8988T (cell line): ENCODE data around the gene CIB2.
A peak's percentile ranks its signal among the peaks of the same experiment; 100 is the strongest.
"Not testable (repeated sequence)": the region's sequence is repeated elsewhere in the genome, so short reads cannot be mapped to it uniquely, and the experiment has no call there.

Experiments used
- DNase-seq: peaks from one replicate; pipeline ENCODE4 v3.0.0; 2011

The CIB2 gene

DNA sequence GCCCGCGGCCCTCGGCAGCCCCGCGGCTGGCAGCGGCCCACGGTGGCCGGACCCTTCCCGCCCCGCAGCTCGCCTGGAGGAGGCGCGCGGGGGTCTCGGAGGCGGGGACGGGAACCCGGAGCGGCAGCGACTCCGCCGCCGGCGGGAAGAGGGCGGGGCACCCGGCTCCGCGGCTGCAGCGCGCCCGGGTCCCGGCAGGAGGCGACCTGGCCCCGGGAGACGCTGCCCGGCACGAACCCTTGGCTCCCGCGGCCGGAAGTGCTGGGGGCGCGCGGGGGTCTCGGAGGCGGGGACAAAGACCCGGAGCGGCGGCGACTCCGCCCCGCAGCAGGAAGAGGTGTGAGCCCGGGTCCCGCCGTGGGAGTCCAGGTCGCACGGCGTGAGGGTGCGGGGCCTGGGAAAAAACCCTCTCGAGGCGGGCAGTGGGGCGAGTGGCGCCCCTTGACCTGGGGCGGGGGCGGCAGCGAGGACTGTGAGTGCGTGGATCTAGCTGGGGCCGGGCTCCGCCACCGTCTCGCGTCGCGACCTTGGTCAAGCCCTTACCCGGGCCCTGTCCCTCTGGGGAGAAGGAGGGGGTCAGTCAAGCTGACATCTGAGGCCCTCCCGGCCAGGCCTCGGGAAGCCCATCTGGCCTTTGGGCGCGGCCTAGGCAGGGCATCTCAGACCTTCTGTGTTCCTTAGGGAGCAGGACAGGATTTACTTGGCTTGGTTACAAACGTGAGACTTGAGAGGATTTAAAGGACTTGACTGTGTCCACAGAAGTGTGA lies at the start of gene CIB2:
Gene CIB2 (minus strand): TSS at position 151 of the 767 bp plus-strand sequence. CDS start 230 bp downstream, outside the sequence.
- DNase-seq = peak; percentile 85

DNA sequence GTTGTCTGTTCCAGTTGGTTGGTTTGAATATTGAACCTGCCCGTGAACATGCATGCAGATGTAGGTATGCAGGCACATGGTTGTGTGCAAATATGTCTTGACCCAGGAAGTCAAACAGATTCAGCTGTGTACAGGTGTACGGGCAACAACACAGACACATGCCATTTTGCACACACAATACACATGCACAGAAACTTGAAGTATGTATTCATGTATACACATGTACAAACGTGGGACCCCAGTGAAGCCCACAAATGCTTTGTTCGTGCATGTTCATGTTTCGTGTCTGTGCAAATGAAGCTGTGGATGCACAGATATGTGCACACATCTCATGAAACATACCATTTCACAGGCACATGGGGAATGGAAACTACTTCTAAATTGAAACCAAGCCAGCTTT lies 48.7 kb upstream of the CIB2 start:
- DNase-seq = no peak

DNA sequence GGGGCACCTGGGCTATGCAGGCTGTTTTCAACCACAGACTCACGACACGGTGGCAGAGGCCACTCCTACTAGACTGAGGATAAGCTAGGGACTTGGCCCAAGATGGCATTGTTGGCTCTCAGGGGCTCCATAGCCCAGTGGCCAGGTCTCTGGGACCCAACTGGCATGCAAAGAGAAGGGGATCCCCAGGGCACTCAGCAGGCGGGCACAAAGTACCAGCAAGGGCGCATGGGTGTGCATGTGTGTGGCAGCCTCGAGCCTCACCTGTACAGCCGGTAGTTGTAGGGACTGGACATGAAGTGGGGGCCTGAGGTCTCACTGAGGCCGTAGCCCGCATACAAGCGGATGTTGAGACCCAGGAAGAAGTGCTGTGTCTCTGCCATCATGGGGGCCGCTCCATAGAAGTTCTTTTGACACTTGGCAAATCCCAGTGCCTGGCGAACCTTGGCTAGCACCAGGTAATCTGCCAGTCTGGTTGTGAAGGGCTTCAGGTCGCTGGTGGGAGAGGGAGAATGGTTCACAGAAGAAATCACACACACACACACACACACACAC lies 48.1 kb upstream of the CIB2 start:
- DNase-seq = no peak

DNA sequence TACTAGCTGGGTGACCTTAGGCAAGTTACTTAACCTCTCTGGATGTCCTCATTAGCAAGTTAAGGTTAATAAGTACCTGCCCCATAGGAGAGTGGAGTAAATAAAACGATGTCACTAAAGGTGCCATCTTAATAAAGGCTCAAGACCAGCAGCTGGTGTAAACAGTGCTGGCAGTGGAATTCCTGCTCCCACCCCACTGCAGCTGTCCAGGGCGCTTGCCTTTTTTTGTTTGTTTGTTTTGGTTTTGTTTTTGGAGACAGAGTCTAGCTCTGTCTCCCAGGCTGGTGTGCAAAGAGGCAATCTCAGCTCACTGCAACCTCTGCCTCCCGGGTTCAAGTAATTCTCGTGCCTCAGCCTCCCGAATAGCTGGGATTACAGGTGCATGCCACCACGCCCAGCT lies 46.8 kb upstream of the CIB2 start:
- no peak for DNase-seq

DNA sequence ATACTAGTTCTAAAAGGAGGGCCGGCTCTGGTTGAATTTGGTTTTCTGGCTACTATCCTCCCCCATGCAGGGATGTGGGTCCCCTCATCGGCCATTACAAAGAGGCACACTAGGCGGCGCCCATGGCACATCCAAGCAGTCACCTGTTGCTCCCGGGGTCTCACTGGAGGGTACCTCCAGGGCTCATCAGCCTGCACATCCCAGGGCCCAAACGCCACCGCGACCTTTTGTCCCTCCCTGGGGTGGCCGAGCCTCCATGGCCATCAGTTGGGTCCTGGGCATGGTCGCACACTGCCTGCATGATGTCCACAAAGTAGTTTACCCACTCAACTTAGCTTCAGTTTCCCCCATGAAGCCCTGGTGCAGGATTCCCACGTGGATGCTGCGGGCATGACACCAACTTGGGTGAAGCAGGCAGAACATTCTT lies 46.2 kb upstream of the CIB2 start:
- no peak for DNase-seq

DNA sequence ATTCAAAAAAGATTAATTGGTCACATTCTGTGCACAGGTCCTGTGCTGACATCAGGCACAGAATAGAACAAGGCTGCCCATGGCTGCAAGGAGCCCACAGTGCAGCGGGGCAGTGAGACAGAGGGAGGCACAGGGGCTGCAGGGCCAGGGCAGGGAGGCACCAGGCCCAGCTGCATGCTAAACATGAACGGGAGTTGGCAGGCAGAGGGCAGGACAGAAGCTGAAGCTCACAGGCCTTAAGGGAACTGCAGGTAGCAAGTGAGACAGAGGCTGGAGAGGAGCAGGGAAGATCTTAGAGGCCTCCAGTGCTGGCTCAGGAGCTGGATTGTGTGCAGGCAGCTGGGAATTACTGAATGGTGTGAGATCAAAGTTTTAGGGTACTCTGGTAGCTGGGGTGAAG lies 44.1 kb upstream of the CIB2 start:
- DNase-seq = no peak

DNA sequence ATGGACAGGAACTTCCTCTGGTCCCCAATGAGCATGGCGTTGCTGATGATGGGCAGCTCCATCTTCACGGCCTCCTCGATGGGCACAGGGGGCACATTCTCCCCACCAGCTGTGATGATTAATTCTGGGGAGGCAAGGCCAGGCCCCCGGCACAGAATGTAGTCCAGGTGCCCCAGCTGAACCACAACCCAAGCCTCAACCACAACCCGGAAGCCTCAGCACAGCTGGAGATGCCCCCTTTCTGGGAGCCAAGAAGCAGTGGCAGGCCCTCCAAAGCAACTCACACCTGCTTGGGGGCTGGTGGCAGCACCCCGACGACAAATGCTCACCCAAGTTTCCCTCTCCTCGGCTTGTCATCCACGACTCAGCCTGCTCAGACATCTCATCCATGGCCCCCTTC lies 43.2 kb upstream of the CIB2 start:
- DNase-seq = no peak

DNA sequence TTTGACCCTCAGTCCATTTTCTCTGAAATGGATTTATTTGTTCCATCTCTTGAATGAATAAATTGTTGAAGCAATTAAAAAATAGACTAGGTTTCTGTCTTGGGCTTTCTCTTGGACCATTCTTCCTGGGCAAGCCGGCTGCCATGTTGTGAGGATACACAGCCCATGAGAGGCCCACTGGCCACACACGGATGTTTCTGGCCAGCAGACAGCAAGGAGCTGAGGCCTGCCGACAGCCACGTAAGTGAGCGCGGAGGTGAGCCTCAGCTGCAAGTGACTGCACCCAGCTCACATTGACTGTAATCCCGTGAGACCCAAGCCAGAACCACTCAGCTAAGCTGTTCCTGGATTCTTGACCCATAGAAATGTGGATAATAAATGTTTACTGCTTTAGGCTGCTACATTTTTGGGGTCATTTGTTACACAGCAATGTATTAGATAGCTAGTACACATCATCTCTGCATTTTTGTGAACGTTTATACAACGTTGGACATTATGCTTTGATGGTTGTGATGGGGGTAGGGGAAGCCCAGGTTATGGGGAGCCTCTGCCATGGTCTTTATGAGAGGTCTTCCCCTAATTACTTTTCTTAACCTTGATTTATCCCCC lies 40.7 kb upstream of the CIB2 start:
- DNase-seq = no peak

DNA sequence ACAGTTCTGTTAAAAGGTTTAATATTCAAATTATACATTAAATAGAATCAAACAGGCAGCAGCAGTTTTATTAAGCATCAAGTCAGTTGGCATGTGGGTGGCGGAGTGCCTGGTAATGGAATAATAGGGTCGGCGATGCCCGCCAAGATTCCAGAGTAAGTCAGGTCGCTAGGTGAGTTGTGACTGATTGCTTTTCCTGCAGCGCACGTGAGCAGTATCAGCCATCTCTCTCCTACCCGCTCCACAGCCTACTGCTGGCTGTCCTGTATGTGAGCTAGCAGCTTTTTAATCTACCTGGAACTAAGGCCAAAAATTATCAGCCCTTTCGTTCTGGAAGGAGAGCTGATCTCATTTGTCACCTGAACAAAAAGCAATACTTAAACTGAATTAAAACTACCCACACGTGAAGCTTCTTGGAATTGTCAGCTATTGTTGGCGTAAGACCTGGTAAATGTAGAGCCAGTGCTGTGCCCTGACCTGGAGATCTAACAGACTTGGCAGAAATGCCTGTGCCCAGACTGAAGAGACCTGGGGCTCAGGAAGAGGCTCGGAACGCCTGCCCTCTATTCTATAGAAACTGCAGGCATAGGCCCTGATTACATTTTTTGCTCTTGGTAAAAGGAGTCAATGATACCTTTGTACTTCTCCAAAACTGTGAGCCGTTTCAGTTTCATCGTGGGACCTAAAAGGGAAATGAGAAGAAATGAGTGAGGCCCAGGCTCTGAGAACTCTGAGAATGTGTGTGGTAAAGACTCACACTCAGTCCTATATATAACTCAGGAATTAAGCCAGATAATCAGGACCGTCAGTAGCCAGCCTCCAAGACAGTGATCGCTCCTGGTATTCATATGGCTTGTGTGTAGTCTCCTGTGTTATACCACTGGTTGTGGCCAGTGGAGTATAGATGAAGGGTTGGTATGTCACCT lies 39.9 kb upstream of the CIB2 start:
- no peak for DNase-seq

DNA sequence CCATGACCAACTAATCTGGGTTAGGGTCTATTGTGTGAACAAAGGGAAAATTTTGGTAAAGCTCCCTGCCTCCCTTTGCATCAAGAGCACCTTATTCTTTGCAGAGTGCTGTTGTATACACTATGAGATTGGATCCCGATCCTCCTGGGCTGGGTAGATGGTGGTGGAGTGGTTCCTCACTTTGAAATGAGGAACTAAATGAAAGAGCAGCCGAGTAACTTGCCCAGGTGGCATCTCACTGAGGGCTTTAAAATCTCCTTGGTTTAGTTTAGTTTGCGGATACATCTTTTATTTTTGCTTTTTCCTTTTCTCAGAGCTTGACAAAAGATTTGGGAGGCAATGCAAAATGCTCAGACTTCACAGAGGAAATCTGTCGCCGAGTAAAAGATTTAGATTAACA lies 37.4 kb upstream of the CIB2 start:
- DNase-seq = no peak

DNA sequence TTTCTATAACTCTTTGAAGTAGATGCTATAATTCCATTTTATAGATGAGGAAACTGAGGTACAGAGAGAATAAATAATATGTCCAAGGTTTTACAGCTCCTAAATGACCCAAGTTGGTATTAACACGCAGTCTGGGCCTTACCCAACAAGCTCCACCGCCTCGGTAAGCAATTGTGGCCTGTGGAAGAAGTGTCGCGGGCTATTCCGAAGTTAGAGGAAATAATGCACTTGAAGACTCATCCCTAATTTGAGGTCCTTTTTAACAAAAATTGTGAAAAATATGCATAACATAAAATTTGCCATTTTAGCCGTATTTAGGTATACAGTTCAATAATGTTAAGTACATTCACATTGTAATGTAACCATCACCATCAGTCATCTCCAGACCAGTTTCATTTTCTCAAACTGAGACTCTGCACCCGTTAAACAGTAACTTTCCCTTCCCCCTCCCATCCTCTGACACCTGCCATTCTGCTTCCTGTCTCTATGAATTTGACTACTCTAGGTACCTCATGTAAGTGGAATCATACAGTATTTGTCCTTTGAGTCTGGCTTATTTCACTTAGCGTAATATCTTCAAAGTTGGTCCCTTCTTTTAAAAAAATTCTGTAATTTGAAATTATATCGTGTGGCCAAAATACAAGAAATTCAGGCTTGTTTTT lies 36.1 kb upstream of the CIB2 start:
- DNase-seq = no peak

DNA sequence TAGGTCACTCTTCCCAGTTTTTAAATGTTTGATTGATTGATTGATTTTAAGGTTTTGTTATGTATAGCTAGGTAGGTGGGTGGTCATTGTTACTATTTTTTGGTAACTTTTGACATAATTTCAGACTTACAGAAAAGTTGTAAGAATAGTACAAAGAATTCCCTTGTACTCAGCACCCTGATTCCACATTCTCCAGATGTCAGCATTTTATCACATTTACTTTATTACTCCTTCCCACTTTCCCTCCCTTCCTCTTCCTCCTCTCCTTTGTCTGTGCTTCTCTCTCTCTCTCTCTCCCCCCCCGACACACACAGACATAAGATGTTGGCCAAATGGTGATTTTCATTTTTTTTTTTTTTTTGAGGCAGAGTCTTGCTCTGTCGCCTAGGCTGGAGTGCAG lies 32.8 kb upstream of the CIB2 start:
- no peak for DNase-seq

DNA sequence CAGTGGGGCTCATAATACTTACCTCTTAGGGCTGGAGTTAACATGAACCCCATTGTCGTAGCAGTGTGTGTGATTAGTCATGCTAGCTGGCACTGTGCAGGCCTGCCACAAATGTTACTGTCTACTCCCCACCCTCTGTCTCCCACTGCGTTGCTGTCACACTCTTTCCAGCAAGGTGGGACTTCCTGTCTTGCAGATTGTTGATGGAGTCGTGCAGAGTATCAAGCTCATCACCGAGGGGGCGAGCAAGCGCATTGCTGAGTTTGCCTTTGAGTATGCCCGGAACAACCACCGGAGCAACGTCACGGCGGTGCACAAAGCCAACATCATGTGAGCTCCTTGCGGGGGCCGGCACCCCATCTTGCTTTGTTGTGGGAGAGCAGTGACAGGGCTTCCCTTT lies 30.8 kb upstream of the CIB2 start:
- DNase-seq = no peak

DNA sequence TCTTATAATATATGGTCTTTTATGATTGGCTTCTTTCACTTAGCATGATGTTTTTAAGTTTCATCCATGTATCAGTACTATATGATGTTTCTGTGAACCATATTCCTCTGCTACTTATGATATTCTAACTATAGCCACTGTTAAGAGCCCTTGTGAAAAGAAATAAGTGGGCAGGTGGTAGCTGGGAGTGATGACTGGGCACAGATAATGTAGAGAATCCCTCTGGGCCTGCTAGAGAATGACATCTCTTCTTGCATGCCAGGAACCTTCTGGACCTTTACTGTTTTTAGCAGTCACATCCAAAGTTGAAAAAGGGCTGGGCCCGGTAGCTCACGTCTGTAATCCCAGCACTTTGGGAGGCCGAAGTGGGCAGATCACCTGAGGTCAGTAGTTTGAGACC lies 28.1 kb upstream of the CIB2 start:
- no peak for DNase-seq

DNA sequence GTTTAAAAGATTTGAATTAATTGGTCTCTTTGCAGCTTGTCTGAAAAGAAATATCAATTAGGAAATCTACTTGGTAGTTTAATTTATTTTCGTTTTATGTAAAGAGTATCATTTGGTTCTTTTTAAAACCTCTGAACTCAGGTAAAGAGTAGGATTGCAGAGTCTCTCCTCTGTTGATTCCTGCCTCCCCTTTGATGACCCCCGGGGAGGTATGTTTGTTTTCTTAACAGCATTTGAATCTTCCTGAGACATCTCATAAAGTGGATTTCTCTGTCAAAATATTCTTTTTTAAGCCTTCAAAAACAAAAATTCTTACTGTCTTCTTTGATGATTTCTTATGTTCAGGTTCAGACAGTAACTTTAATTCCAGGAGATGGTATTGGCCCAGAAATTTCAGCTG lies 26.0 kb upstream of the CIB2 start:
- no peak for DNase-seq

DNA sequence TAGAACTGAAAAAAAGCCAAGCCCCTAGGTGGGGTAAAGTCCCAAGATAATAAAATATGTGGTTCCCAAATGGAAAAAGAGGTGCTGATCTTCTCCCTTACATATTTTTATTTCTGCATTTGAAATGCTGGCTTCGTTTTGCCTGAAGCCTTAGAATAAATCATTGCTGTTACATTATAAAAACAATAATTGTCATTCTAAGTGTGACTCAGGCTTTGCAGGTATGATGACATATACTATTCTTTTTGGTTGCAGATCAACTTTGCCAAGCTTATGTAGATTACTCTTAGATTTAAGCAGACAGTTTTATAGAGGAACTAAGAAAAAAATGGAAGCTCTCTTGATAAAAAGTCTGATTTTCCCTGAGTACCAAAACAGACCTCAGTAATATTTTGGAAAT lies 25.4 kb upstream of the CIB2 start:
- DNase-seq = no peak

DNA sequence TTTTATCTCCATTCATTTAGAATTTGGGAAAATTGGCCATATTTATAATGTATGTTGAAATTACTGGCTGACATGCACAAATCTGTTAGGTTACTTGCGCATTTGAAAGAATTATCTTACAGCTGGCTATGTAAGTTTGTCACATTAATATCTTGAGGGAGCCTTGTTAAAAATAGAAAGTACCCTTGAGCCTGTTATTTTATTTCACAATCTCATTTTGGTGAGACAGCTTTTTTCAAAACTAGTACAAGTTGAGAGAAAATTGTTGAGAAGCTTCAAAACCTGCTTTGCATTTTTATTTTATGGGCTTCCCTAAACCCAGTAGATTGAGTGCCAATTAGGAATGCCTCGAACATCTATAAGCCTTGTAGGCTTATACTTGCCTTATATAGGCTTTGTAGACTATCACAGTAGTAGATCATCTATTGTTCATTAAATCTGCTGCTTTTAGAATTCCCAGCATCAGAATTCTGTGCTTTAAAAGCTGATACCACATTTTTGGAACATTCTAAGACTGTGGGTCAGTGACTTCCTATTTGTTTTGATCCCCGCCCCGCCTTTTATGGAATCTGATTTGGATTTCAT lies 24.2 kb upstream of the CIB2 start:
- DNase-seq = no peak

DNA sequence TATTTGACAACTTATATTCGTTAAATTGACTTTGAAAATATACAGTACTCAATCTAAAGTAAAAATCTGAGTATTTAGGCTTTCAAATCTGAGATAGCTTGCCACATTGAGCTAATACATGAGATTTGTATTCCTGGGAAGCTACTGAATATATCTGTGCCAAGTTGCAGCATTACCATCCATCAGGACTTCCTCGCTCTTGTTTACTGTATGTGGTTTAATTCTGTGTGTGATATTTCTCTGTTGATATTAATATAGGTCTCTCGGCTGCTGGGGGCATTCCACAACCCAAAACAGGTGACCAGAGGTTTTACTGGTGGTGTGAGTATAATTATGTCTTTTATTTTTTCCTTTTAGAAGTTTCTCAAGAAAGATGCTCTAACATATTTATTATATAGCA lies 23.7 kb upstream of the CIB2 start:
- no peak for DNase-seq

DNA sequence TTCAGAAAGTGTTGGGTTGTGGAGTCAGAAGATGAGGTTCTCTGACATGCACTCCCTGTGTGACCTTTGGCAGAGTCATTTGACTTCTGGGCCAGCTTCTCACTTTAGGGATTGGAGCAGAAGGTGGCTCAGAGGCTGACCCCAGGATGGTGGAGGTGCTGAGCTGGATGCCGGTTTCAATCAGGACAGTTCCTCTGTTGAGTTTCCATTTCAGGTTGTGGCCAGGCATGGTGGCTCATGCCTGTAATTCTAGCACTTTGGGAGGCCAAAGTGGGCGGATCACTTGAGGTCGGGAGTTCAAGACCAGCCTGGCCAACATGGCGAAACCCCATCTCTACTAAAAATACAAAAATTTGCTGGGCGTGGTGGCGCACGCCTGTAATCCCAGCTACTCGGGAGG lies 19.8 kb upstream of the CIB2 start:
- not testable (repeated sequence) for DNase-seq

DNA sequence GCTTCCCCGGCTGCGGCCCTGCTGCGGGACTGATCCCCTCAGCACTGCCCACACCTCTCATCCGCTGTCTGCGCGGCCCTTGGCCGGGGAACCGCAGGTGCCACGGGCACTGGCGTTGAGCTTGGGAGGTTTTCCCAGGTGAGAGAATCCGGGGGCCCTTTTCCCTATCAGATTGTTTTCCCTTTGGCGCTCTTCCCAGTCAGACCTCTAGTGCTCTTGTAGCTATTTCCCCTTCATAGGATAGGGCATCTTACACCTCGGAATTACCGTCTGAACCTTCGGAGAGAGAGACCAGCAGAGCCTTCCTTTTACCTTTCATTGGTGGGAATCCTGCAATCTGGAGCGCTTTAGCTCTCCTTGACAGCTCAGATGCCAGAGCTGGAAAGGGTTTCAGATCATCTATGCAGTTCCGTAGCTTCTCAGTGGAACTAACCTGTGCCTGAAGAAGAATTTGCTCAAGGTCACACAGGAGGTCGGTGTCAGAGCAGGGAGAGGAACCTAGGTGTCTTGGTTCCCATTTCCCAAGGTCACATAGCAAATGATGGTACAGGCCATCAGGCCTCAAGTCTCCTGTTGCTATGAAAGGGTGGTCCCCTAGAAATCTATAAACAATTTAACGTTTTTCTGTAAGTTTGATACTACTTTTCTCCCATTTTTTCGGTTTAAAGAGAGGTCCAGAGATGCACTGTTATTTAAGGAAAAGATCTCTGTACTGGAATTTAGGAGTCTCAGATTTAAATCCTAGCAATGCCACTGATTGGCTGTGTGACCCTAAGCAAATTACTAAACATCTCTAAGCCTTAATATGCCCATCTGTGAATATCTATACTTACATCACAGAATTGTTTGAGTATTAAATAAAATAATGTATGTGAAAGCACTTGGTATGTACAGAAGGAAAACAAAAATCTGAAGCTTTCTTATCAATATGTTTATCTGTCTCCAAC lies 18.8 kb upstream of the CIB2 start:
- no peak for DNase-seq

DNA sequence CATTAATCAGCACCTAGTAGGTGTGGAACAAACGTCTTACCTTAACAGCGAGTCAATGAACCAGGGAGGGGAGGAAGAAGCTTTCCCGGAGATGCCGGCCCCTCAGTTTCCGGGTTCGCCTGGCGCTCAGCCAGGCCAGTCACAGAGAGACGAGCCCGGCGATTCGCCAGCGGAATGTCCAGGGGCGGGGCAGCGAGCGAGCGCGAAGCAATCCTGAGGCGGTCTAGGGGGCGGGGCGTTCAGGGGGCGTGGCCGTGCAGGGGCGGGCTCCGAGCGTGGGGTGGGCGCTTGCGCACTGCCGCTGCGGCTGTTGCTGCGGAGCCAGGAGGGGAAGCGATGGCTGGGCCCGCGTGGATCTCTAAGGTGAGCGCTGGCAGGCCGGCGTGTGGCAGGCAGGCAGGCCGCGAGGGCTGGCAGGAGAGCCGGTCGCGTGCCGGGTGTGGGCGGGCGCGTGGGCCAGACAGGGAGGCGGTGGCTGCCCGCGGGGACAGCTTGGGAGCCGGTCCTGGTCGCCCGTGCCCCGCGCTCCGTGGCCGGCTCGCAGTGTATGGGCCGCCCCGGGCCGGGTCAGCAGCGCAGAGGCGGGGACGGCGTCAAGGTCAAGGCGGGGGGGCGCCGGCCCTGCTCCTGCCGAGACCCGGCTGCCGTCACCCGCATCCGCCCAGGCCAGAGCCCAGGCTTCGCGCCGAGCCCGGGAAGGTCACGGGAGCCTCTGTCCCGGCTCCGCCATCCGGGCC lies 18.0 kb upstream of the CIB2 start, which contains the start of gene IDH3A:
Gene IDH3A (plus strand): TSS at position 295 of the 737 bp plus-strand sequence. CDS start 42 bp downstream, at position 337.
- DNase-seq = peak; percentile 73
